Keratinocyte (primary cell): ENCODE results near the gene TMEM39A.

Experiments
- CTCF ChIP-seq, 3 experiments: IDR thresholded peaks in 1 of 3; conservative IDR thresholded peaks in 1 of 3; optimal IDR thresholded peaks in 1 of 3; 2 replicates in 2 of 3; 3 replicates in 1 of 3; pipeline versions ENCODE3 to v1.5.1; 2011; ENCODE audit warnings: low read length in 3 of 3, mild to moderate bottlenecking in 3 of 3, moderate library complexity in 2 of 3, control low read depth in 1 of 3, inconsistent platforms in 1 of 3; ENCODE audit not compliant: insufficient read depth in 2 of 3; ENCODE audit errors: extremely low read depth in 1 of 3
- EZH2 ChIP-seq: IDR thresholded peaks from one replicate; pipeline ENCODE4 v1.6.1; 2012; ENCODE audit warnings: inconsistent platforms, mild to moderate bottlenecking, low read length, moderate library complexity

- no peak for TF ChIP-seq EZH2
- TF ChIP-seq CTCF (optimal IDR thresholded peaks at IDR 0.05 in 1 of 3, IDR thresholded peaks at IDR 0.05 in 1 of 3, conservative IDR thresholded peaks at IDR 0.05 in 1 of 3; ENCODE audit: extremely low read depth in 1 of 3, insufficient read depth in 2 of 3, low read length in 3 of 3) = no peak
These were observed 43.2 kb upstream of the TMEM39A start for GRCh38 chr3:119506631-119507030.
